ENCODE measurements around the gene ROR2. TPM values are rescaled to one million over a fixed set of nuclear protein-coding genes. Genes with fewer than 3 reads are reported as not detected.
A peak's percentile ranks its signal among the peaks of the same experiment; 100 is the strongest.

The ROR2 gene
- total and polyA plus RNA-seq, 5 donors from 2014 or later: 0.12 TPM; not detected in 4

GRCh38 chr9:91900797-91901177 lies 49.2 kb downstream of the ROR2 start:
- Histone ChIP-seq H3K27ac (ENCODE audit: insufficient read depth, low read length, poor library complexity, severe bottlenecking) (no peak overlapping the region), H3K36me3 (ENCODE audit: control insufficient read depth, insufficient read depth, low read length) (no peaks in the 10 kb centered on the region), H3K4me1 (ENCODE audit: control insufficient read depth, insufficient read depth, low read length, poor library complexity, severe bottlenecking) (peaks cover 4% of the 10 kb centered on the region), H3K27me3 (ENCODE audit: control insufficient read depth, insufficient read depth, low read length) (peaks cover 2% of the 10 kb centered on the region), H3K4me3 (ENCODE audit: low read depth, low read length) (no peak overlapping the region), H3K9me3 (ENCODE audit: control insufficient read depth in 2 of 2, low read length in 2 of 2) (no peaks in the 10 kb centered on the region)
- H3K27ac Mint-ChIP-seq: no peak overlapping the region
- H3K36me3 Mint-ChIP-seq: no peaks in the 10 kb centered on the region
- no peak overlapping the region for H3K4me3 Mint-ChIP-seq
- DNase-seq: no peak
- no peaks in the 10 kb centered on the region for H3K4me1 Mint-ChIP-seq
- ATAC-seq (ENCODE audit: low read depth in 2 of 2): no peak
- H3K9me3 Mint-ChIP-seq: no peaks in the 10 kb centered on the region
- H3K27me3 Mint-ChIP-seq: peaks cover 6% of the 10 kb centered on the region

DNA sequence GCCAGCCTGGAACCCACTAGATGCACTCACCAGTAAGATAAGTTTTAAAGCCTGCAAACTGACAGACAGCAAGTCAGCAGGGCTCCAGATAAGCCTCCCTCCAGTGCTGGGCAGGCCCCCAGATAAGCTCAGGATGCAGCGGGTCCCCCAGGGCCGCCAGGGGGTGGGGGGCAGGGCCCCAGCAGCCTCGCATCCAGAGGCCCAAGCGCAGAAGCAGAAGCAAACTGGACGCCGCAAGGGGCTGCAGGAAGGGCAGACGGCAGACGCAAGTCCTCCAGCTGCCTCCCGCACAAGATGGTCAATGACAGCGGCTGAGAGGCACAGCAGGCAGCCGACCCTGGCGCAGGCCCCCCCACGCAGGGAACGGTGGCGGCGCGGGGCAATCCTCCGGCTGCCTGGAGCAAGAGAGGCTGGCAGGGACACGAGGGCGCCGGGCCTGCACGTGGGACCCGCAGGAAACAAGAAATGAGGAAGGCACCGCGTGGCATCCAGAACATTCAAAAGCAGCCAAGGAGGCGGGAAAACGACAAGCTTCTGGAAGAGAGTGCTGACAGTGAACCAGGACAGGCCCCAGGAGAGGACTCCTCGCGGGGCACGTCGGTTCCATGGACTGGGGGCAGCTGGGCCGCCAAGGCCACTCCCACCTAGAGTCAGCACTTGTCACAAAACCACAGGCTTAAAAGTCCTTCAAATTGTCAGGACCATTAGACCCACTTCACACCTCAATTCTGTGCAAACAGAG lies 49.8 kb downstream of the ROR2 start:
- no peak overlapping the region for H3K27ac Mint-ChIP-seq
- Histone ChIP-seq H3K27ac (ENCODE audit: insufficient read depth, low read length, poor library complexity, severe bottlenecking) (no peak overlapping the region), H3K36me3 (ENCODE audit: control insufficient read depth, insufficient read depth, low read length) (no peaks in the 10 kb centered on the region), H3K4me1 (ENCODE audit: control insufficient read depth, insufficient read depth, low read length, poor library complexity, severe bottlenecking) (no peaks in the 10 kb centered on the region), H3K4me3 (ENCODE audit: low read depth, low read length) (no peak overlapping the region), H3K9me3 (ENCODE audit: control insufficient read depth in 2 of 2, low read length in 2 of 2) (no peaks in the 10 kb centered on the region), H3K27me3 (ENCODE audit: control insufficient read depth, insufficient read depth, low read length) (peaks cover 2% of the 10 kb centered on the region)
- DNase-seq (no peak), ATAC-seq (ENCODE audit: low read depth in 2 of 2) (no peak)
- H3K4me1 Mint-ChIP-seq: no peaks in the 10 kb centered on the region
- no peaks in the 10 kb centered on the region for H3K36me3 Mint-ChIP-seq
- H3K27me3 Mint-ChIP-seq: peaks cover 6% of the 10 kb centered on the region
- no peaks in the 10 kb centered on the region for H3K9me3 Mint-ChIP-seq
- H3K4me3 Mint-ChIP-seq: no peak overlapping the region

- no peak overlapping the region for H3K4me3 Mint-ChIP-seq
- DNase-seq (no peak), ATAC-seq (ENCODE audit: low read depth in 2 of 2) (no peak)
- peaks cover 6% of the 10 kb centered on the region for H3K27me3 Mint-ChIP-seq
- Histone ChIP-seq H3K27ac (ENCODE audit: insufficient read depth, low read length, poor library complexity, severe bottlenecking) (no peak overlapping the region), H3K36me3 (ENCODE audit: control insufficient read depth, insufficient read depth, low read length) (no peaks in the 10 kb centered on the region), H3K9me3 (ENCODE audit: control insufficient read depth in 2 of 2, low read length in 2 of 2) (no peaks in the 10 kb centered on the region), H3K27me3 (ENCODE audit: control insufficient read depth, insufficient read depth, low read length) (no peaks in the 10 kb centered on the region), H3K4me1 (ENCODE audit: control insufficient read depth, insufficient read depth, low read length, poor library complexity, severe bottlenecking) (no peaks in the 10 kb centered on the region), H3K4me3 (ENCODE audit: low read depth, low read length) (no peak overlapping the region)
- no peak overlapping the region for H3K27ac Mint-ChIP-seq
- H3K36me3 Mint-ChIP-seq: no peaks in the 10 kb centered on the region
- H3K9me3 Mint-ChIP-seq: no peaks in the 10 kb centered on the region
- no peaks in the 10 kb centered on the region for H3K4me1 Mint-ChIP-seq
These were observed 50.4 kb downstream of the ROR2 start for GRCh38 chr9:91899594-91899993.

DNA sequence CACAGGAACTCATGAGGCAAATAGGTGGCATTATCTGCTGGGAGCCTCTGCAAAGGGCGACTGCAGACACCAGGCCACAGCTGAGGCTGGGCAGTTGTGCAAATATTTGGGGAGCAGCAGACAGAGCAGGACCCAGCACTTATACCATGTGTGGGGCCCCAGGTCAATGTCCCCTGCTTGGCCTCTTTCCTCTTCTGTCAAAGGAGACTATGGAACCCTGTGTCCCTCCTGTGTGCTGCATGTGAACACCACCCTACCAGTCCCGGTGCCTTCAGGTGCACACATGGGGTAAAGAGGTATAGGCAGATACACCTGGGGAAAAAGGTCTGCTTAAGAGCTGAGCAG lies 50.8 kb downstream of the ROR2 start:
- no peak overlapping the region for H3K4me3 ChIP-seq (ENCODE audit: low read depth, low read length)
- H3K4me1 ChIP-seq (ENCODE audit: control insufficient read depth, insufficient read depth, low read length, poor library complexity, severe bottlenecking): no peaks in the 10 kb centered on the region
- H3K27me3 Mint-ChIP-seq: peaks cover 6% of the 10 kb centered on the region
- H3K27ac ChIP-seq (ENCODE audit: insufficient read depth, low read length, poor library complexity, severe bottlenecking): no peak overlapping the region
- H3K4me1 Mint-ChIP-seq: no peaks in the 10 kb centered on the region
- H3K27me3 ChIP-seq (ENCODE audit: control insufficient read depth, insufficient read depth, low read length): no peaks in the 10 kb centered on the region
- peaks cover 0 to under 1% (median 0%) of the 10 kb centered on the region in 7 donors for H3K9me3 Mint-ChIP-seq
- H3K27ac Mint-ChIP-seq: no peak overlapping the region
- ATAC-seq (ENCODE audit: low read depth in 2 of 2) (no peak), DNase-seq (no peak)
- no peak overlapping the region for H3K4me3 Mint-ChIP-seq
- H3K36me3 Mint-ChIP-seq: no peaks in the 10 kb centered on the region
- H3K36me3 ChIP-seq (ENCODE audit: control insufficient read depth, insufficient read depth, low read length): no peaks in the 10 kb centered on the region
- H3K9me3 ChIP-seq (ENCODE audit: control insufficient read depth in 2 of 2, low read length in 2 of 2): no peaks in the 10 kb centered on the region

DNA sequence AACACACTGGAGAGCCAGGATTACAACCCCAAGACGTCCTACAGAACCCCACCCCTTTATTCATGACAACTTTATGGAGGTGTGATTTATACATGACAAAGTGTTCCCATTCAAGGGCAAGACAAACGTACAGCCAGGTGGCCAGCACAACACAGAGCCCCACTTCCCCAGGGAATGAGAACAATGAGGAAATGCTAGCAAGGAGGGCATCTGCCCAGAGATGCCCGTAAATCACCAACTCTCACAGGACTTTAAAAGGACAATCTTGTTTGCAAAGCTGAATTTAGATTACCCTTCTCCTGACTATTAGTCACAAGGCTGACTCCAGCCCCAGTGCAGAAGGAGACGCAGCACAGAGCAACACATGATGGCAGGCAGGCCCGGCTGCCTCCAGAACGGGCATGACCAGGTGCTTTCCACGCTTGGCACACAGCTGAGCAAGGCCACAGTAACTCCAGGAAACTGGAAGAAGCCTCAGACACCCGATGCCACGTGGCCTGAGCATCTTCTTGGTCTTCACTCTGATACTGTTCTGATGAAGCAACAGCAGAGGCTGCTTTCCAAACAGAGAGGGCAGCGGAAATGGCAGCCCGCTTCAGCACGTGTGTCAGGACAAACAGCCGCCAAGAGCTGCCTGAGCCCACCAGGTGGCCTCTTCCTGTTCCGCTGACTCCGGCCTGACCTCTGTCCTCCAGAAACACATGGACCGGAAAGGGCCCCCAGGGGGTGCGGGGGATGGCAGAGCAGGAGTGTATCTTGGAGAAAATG lies 51.4 kb downstream of the ROR2 start:
- H3K4me3 Mint-ChIP-seq: no peak overlapping the region
- Histone ChIP-seq H3K9me3 (ENCODE audit: control insufficient read depth in 2 of 2, low read length in 2 of 2) (no peaks in the 10 kb centered on the region), H3K27ac (ENCODE audit: insufficient read depth, low read length, poor library complexity, severe bottlenecking) (no peak overlapping the region), H3K27me3 (ENCODE audit: control insufficient read depth, insufficient read depth, low read length) (no peaks in the 10 kb centered on the region), H3K4me3 (ENCODE audit: low read depth, low read length) (no peak overlapping the region), H3K4me1 (ENCODE audit: control insufficient read depth, insufficient read depth, low read length, poor library complexity, severe bottlenecking) (no peaks in the 10 kb centered on the region), H3K36me3 (ENCODE audit: control insufficient read depth, insufficient read depth, low read length) (no peaks in the 10 kb centered on the region)
- H3K4me1 Mint-ChIP-seq: no peaks in the 10 kb centered on the region
- H3K36me3 Mint-ChIP-seq: no peaks in the 10 kb centered on the region
- peaks cover 6% of the 10 kb centered on the region for H3K27me3 Mint-ChIP-seq
- DNase-seq (no peak), ATAC-seq (ENCODE audit: low read depth in 2 of 2) (no peak)
- no peak overlapping the region for H3K27ac Mint-ChIP-seq
- H3K9me3 Mint-ChIP-seq: peaks cover 0 to 1% (median 0%) of the 10 kb centered on the region in 7 donors

- no peaks in the 10 kb centered on the region for H3K36me3 ChIP-seq (ENCODE audit: control insufficient read depth, insufficient read depth, low read length)
- H3K27ac Mint-ChIP-seq: no peak overlapping the region
These were observed 52.8 kb downstream of the ROR2 start for GRCh38 chr9:91897201-91897600.

GRCh38 chr9:91896513-91897121 lies 53.4 kb downstream of the ROR2 start:
- H3K27ac ChIP-seq (ENCODE audit: insufficient read depth, low read length, poor library complexity, severe bottlenecking): peak overlapping the region; percentile 5
- no peak overlapping the region for H3K27ac Mint-ChIP-seq
- no peaks in the 10 kb centered on the region for H3K4me1 ChIP-seq (ENCODE audit: control insufficient read depth, insufficient read depth, low read length, poor library complexity, severe bottlenecking)
- DNase-seq (no peak), ATAC-seq (ENCODE audit: low read depth in 2 of 2) (no peak)
- H3K27me3 ChIP-seq (ENCODE audit: control insufficient read depth, insufficient read depth, low read length): no peaks in the 10 kb centered on the region
- no peaks in the 10 kb centered on the region for H3K9me3 ChIP-seq (ENCODE audit: control insufficient read depth in 2 of 2, low read length in 2 of 2)
- H3K4me3 Mint-ChIP-seq: no peak overlapping the region
- H3K36me3 ChIP-seq (ENCODE audit: control insufficient read depth, insufficient read depth, low read length): no peaks in the 10 kb centered on the region
- H3K4me1 Mint-ChIP-seq: no peaks in the 10 kb centered on the region
- peaks cover 0 to 1% (median 0%) of the 10 kb centered on the region in 7 donors for H3K9me3 Mint-ChIP-seq
- H3K27me3 Mint-ChIP-seq: peaks cover 6% of the 10 kb centered on the region
- no peak overlapping the region for H3K4me3 ChIP-seq (ENCODE audit: low read depth, low read length)
- no peaks in the 10 kb centered on the region for H3K36me3 Mint-ChIP-seq

More at GRCh38 chr9:91897201-91897600, 52.8 kb downstream of the ROR2 start:
- Histone ChIP-seq H3K4me3 (ENCODE audit: low read depth, low read length) (no peak overlapping the region), H3K9me3 (ENCODE audit: control insufficient read depth in 2 of 2, low read length in 2 of 2) (no peaks in the 10 kb centered on the region), H3K27me3 (ENCODE audit: control insufficient read depth, insufficient read depth, low read length) (no peaks in the 10 kb centered on the region), H3K4me1 (ENCODE audit: control insufficient read depth, insufficient read depth, low read length, poor library complexity, severe bottlenecking) (no peaks in the 10 kb centered on the region), H3K27ac (ENCODE audit: insufficient read depth, low read length, poor library complexity, severe bottlenecking) (peak overlapping the region; percentile 5)
- no peak for DNase-seq
- no peaks in the 10 kb centered on the region for H3K36me3 Mint-ChIP-seq
- no peak for ATAC-seq (ENCODE audit: low read depth in 2 of 2)
- no peaks in the 10 kb centered on the region for H3K4me1 Mint-ChIP-seq
- peaks cover 6% of the 10 kb centered on the region for H3K27me3 Mint-ChIP-seq
- H3K4me3 Mint-ChIP-seq: no peak overlapping the region
- peaks cover 0 to 1% (median 0%) of the 10 kb centered on the region in 7 donors for H3K9me3 Mint-ChIP-seq

Measured in CD4-positive, CD25-positive, alpha-beta regulatory T cell (primary cell).